HepG2 (cell line): ENCODE data around the gene NACAD. TPM values are rescaled to one million over a fixed set of nuclear protein-coding genes. Genes with fewer than 3 reads are reported as not detected.

Source experiments
- ATAC-seq: fragments of 200-7000 bp; cut with Tn5 transposase; 3 replicates; pipeline ENCODE4 v1.9.1; 2020; ENCODE audit warnings: mild to moderate bottlenecking, moderate library complexity
- BruUV-seq: library from RNA; stranded (reverse); fragments of 400-500 nt; replicated peaks from 2 replicates; lab custom pipeline; 2021; lab: Mats Ljungman, UMichigan
- CTCF ChIA-PET: fragments of 300-600 bp; formaldehyde crosslinking; extraction: SDS; loops from one replicate; lab custom pipeline; 2021; ENCODE audit warnings: low total read pairs, inconsistent platforms, low intra/inter-chr PET ratio; lab: Yijun Ruan, JAX
- POLR2A ChIA-PET: fragments of 350-600 bp; sonication (Branson Sonifier 250); formaldehyde crosslinking; loops from one replicate; lab custom pipeline; 2020; ENCODE audit warnings: antibody characterized with exemption, inconsistent platforms; lab: Yijun Ruan, JAX
- DNase-seq: peaks from one replicate; pipeline ENCODE4 v3.0.0-alpha.2; 2015; ENCODE audit warnings: low spot score
- FAIRE-seq: peaks from 3 replicates; lab custom pipeline; 2011; peaks lifted over from hg19 to GRCh38; lab: Jason Lieb, UNC
- H2AFZ ChIP-seq: one replicate; pipeline ENCODE4 v1.6.1; 2011; ENCODE audit warnings: low read length, inconsistent platforms
- H3K27ac ChIP-seq: fragments of 300-600 bp; 3 replicates; pipeline ENCODE4 v1.8.0; 2011; ENCODE audit warnings: mixed run types, mild to moderate bottlenecking, mixed read lengths, low read length, inconsistent platforms; ENCODE audit not compliant: insufficient read depth; ENCODE audit errors: extremely low read length
- H3K27me3 ChIP-seq, 2 experiments: fragments of 200-600 bp in 1 of 2; 2 replicates in 1 of 2; 3 replicates in 1 of 2; pipeline versions ENCODE4 v1.6.0 to v1.8.0; 2011; ENCODE audit warnings: low read length in 2 of 2, mild to moderate bottlenecking in 2 of 2, moderate library complexity in 2 of 2, inconsistent platforms in 1 of 2; ENCODE audit not compliant: insufficient read depth in 2 of 2, control insufficient read depth in 1 of 2
- H3K36me3 ChIP-seq, 2 experiments: fragments of 200-600 bp in 1 of 2; replicated peaks in 1 of 2; 2 replicates in 1 of 2; 3 replicates in 1 of 2; pipeline versions ENCODE4 v1.5.1 to v1.8.0; 2011; ENCODE audit warnings: low read length in 2 of 2, inconsistent platforms in 1 of 2; ENCODE audit not compliant: insufficient read depth in 2 of 2, control insufficient read depth in 1 of 2
- H3K4me1 ChIP-seq: 2 replicates; pipeline ENCODE4 v1.5.1; 2012; ENCODE audit warnings: low read length, inconsistent platforms; ENCODE audit not compliant: insufficient read depth
- H3K4me2 ChIP-seq: 2 replicates; pipeline ENCODE4 v1.6.0; 2011; ENCODE audit warnings: low read depth, low read length, inconsistent platforms
- H3K4me3 ChIP-seq, 3 experiments: fragments of 200-600 bp in 1 of 3; sonication (generic), shearing (Covaris generic) in 1 of 3; replicated peaks in 1 of 3; 2 replicates each; pipeline ENCODE4 v1.5.1; 2011 to 2016; ENCODE audit warnings: low read length in 3 of 3, inconsistent platforms in 2 of 3, low read depth in 2 of 3, mild to moderate bottlenecking in 2 of 3, control low read depth in 1 of 3, mixed read lengths in 1 of 3; ENCODE audit not compliant: insufficient read depth in 1 of 3
- H3K79me2 ChIP-seq: one replicate; pipeline ENCODE4 v1.6.1; 2011; ENCODE audit warnings: low read length, inconsistent platforms; ENCODE audit not compliant: insufficient read depth
- H3K9ac ChIP-seq: 2 replicates; pipeline ENCODE4 v1.6.0; 2011; ENCODE audit warnings: mild to moderate bottlenecking, low read depth, low read length, inconsistent platforms; ENCODE audit not compliant: insufficient read depth
- H3K9me3 ChIP-seq: 2 replicates; pipeline ENCODE4 v1.5.1; 2012; ENCODE audit warnings: mild to moderate bottlenecking, low read length
- H4K20me1 ChIP-seq: 2 replicates; pipeline ENCODE4 v1.6.0; 2011; ENCODE audit warnings: inconsistent platforms, mild to moderate bottlenecking, low read length, moderate library complexity; ENCODE audit not compliant: insufficient read depth
- ARNT ChIP-seq: fragments of 450-650 bp; IDR thresholded peaks from 2 replicates; pipeline ENCODE4 v1.6.1; 2017
- GABPA ChIP-seq, 2 experiments: IDR thresholded peaks; 2 replicates each; pipeline ENCODE4 v1.6.1; 2011 to 2016; ENCODE audit warnings: low read depth in 2 of 2, low read length in 1 of 2, missing biosample characterization in 1 of 2, missing genetic modification characterization in 1 of 2
- GLI4 ChIP-seq: sonication (generic); formaldehyde crosslinking; IDR thresholded peaks from 2 replicates; pipeline ENCODE4 v1.5.1; 2020; ENCODE audit warnings: missing genetic modification reagents, mild to moderate bottlenecking, moderate library complexity, borderline replicate concordance
- POLR2AphosphoS2 ChIP-seq: IDR thresholded peaks from 2 replicates; pipeline ENCODE4 v1.6.1; 2011; ENCODE audit warnings: low read depth, low read length, improper control_type of control experiment
- POLR2G ChIP-seq: fragments of 200-400 bp; formaldehyde crosslinking; IDR thresholded peaks from 2 replicates; pipeline ENCODE4 v1.6.1; 2018; ENCODE audit warnings: mild to moderate bottlenecking, low read depth, low read length, moderate library complexity
- RAD51 ChIP-seq: fragments of 450-650 bp; IDR thresholded peaks from 2 replicates; pipeline ENCODE4 v1.6.1; 2016; ENCODE audit warnings: borderline replicate concordance
- SATB2 ChIP-seq: sonication (generic); formaldehyde crosslinking; IDR thresholded peaks from 2 replicates; pipeline ENCODE4 v1.5.0; 2020; ENCODE audit warnings: missing genetic modification reagents
- SP5 ChIP-seq: IDR thresholded peaks from 2 replicates; pipeline ENCODE4 v1.6.1; 2016; ENCODE audit warnings: low read depth, borderline replicate concordance
- TRIM24 ChIP-seq: sonication (generic); formaldehyde crosslinking; IDR thresholded peaks from 2 replicates; pipeline ENCODE4 v1.8.0; 2022; ENCODE audit warnings: mild to moderate bottlenecking, missing genetic modification reagents
- ZBTB3 ChIP-seq: sonication (generic); formaldehyde crosslinking; IDR thresholded peaks from 2 replicates; pipeline ENCODE4 v1.4.0; 2020; ENCODE audit warnings: low read depth, mild to moderate bottlenecking, moderate library complexity, missing genetic modification reagents, borderline replicate concordance
- ZFP41 ChIP-seq: sonication (generic); formaldehyde crosslinking; IDR thresholded peaks from 2 replicates; pipeline ENCODE4 v1.4.0; 2020; ENCODE audit warnings: mild to moderate bottlenecking, missing genetic modification reagents, borderline replicate concordance
- ZNF354B ChIP-seq: sonication (generic); formaldehyde crosslinking; IDR thresholded peaks from 2 replicates; pipeline ENCODE4 v1.8.0; 2022; ENCODE audit warnings: mild to moderate bottlenecking, missing genetic modification reagents
- ZNF431 ChIP-seq: sonication (generic); formaldehyde crosslinking; IDR thresholded peaks from 2 replicates; pipeline ENCODE4 v1.9.0; 2022; ENCODE audit warnings: missing genetic modification reagents, low read depth, mild to moderate bottlenecking, borderline replicate concordance
- ZNF547 ChIP-seq: sonication (generic); formaldehyde crosslinking; IDR thresholded peaks from 2 replicates; pipeline ENCODE4 v1.5.1; 2020; ENCODE audit warnings: mild to moderate bottlenecking, missing genetic modification reagents
- WGBS: methylation state at CpG from one replicate; pipeline ENCODE4 v1.1.6; 2017; ENCODE audit warnings: low lambda C conversion rate; 5-methylcytosine and 5-hydroxymethylcytosine counted together
- in situ Hi-C: cut with HindIII; loops from 2 replicates; pipeline ENCODE4 v1.10.0; 2017; ENCODE audit warnings: low pct_unique_long_range_greater_than_20kb; ENCODE audit not compliant: extremely low pct_ligation_motif_present
- intact Hi-C: fragments of 100-400 bp; cut with micrococcal nuclease; formaldehyde crosslinking; loops from one replicate; pipeline ENCODE4 v1.10.0; 2022; ENCODE audit not compliant: unreplicated experiment
- polyA plus RNA-seq, 8 experiments: library from polyadenylated mRNA; depleted of rRNA in 3 of 8; stranded (reverse) in 7 of 8; unstranded in 1 of 8; fragments of >200 nt; fragmentation: Illumina TruSeq in 4 of 8; extraction: Trizol in 4 of 8; gene quantifications; 2 replicates each; pipeline versions ENCODE4 v1.2.1 to v1.2.3, GENCODE V29; 2011 to 2016; ENCODE audit warnings: low read depth in 4 of 8, missing spikeins in 1 of 8, mixed read lengths in 1 of 8; ENCODE audit not compliant: insufficient read depth in 1 of 8
- total RNA-seq, 5 experiments: library from RNA; depleted of rRNA; stranded (reverse); fragments of >200 nt; fragmentation: Illumina TruSeq; extraction: Trizol; gene quantifications; 2 replicates each; pipeline ENCODE4 v1.2.3, GENCODE V29; 2016; ENCODE audit warnings: low read depth in 1 of 5
- TF ChIP-seq, protein P1 (sequence below): sonication (generic); formaldehyde crosslinking; IDR thresholded peaks from 2 replicates; pipeline ENCODE4 v1.4.0; 2020; ENCODE audit warnings: low read depth, mild to moderate bottlenecking, missing genetic modification reagents
- TF ChIP-seq, protein P2 (sequence below): IDR thresholded peaks from 2 replicates; pipeline ENCODE4 v1.6.1; 2016
- TF ChIP-seq, protein P3 (sequence below): sonication (generic); formaldehyde crosslinking; IDR thresholded peaks from 2 replicates; pipeline ENCODE4 v1.5.1; 2020; ENCODE audit warnings: missing genetic modification reagents, mild to moderate bottlenecking, borderline replicate concordance
- TF ChIP-seq, protein P4 (sequence below): sonication (generic); formaldehyde crosslinking; IDR thresholded peaks from 2 replicates; pipeline ENCODE4 v1.8.0; 2022; ENCODE audit warnings: mild to moderate bottlenecking, missing genetic modification reagents, moderate library complexity

NACAD gene
- total and polyA plus RNA-seq, 2 of the 13 experiments (the other 11 are each of a cell fraction or from before 2014, with no cell fraction given): 0.04 TPM; not detected in 1

DNA sequence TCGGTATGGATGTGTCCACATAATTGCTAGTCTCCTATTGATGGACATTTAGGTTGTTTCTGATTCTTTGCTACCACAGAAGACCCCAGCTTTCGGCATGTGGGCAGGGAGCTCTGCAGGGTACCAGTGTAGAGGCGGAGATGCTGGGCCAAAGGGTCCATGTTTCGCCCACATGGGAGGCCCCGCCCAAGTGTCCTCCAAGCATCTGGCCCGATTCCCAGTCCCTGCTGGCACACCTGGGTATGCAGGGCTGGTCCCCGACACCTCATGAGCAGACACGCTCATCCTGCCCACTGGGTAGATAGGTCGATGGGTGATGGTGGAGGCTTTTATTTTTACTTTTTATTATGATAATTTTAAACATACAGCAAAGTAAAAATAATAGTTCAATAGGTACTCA is 42.1 kb upstream of the NACAD start (continued):
- TF ChIP-seq ZNF547 (no peak), POLR2AphosphoS2 (no peak)

DNA sequence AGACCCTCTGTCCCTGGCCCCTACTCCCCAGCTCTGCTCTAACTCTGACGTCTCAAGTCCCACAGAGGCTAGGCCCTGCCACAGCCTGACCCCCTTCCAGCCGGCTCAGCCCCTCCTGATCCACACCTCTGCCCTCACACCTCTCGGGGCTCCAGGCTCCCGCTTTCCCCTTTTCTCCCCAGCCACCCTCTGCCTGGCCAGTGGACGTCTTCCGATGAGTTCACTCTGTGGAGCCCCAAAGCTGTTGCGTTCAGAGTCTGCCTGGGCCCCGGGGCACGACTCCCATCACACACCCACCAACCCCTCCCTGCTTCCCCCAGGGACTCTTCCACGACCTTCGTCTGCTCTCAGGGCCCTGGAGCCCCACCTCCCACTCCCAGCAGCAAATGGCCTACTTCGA is 41.1 kb upstream of the NACAD start:
- Histone ChIP-seq H3K4me1 (0 out of 2 replicates have a peak, but pooled peaks cover 4% of the 10 kb centered on the region), H3K27me3 (peaks cover 7 to 46% of the 10 kb centered on the region in 2 experiments; a peak in 4 of 5 replicates), H3K9ac (no peak overlapping the region)
- CTCF ChIA-PET: no interaction called here
- 45% methylated on average over 9 of the region's 12 CpGs for WGBS
- TF ChIP-seq ZFP41 (CRISPR knock-in tag) (no peak), TRIM24 (no peak), GABPA (IDR thresholded peaks at IDR 0.05; ENCODE audit: low read depth, low read length) (no peak), GABPA (CRISPR knock-in tag; IDR thresholded peaks at IDR 0.05; ENCODE audit: low read depth) (no peak), GLI4 (CRISPR knock-in tag) (no peak), SP5 (CRISPR knock-in tag) (no peak), POLR2AphosphoS2 (no peak), ZNF431 (CRISPR knock-in tag) (no peak), ARNT (no peak), ZBTB3 (no peak), SATB2 (CRISPR knock-in tag) (no peak), RAD51 (no peak), POLR2G (no peak), ZNF354B (CRISPR knock-in tag) (no peak)
- TF ChIP-seq, protein P1, sequence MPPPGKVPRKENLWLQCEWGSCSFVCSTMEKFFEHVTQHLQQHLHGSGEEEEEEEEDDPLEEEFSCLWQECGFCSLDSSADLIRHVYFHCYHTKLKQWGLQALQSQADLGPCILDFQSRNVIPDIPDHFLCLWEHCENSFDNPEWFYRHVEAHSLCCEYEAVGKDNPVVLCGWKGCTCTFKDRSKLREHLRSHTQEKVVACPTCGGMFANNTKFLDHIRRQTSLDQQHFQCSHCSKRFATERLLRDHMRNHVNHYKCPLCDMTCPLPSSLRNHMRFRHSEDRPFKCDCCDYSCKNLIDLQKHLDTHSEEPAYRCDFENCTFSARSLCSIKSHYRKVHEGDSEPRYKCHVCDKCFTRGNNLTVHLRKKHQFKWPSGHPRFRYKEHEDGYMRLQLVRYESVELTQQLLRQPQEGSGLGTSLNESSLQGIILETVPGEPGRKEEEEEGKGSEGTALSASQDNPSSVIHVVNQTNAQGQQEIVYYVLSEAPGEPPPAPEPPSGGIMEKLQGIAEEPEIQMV (CRISPR knock-in tag): no peak
- TF ChIP-seq, protein P2, sequence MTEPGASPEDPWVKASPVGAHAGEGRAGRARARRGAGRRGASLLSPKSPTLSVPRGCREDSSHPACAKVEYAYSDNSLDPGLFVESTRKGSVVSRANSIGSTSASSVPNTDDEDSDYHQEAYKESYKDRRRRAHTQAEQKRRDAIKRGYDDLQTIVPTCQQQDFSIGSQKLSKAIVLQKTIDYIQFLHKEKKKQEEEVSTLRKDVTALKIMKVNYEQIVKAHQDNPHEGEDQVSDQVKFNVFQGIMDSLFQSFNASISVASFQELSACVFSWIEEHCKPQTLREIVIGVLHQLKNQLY: no peak
- TF ChIP-seq, protein P3, sequence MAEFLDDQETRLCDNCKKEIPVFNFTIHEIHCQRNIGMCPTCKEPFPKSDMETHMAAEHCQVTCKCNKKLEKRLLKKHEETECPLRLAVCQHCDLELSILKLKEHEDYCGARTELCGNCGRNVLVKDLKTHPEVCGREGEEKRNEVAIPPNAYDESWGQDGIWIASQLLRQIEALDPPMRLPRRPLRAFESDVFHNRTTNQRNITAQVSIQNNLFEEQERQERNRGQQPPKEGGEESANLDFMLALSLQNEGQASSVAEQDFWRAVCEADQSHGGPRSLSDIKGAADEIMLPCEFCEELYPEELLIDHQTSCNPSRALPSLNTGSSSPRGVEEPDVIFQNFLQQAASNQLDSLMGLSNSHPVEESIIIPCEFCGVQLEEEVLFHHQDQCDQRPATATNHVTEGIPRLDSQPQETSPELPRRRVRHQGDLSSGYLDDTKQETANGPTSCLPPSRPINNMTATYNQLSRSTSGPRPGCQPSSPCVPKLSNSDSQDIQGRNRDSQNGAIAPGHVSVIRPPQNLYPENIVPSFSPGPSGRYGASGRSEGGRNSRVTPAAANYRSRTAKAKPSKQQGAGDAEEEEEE: no peak
- TF ChIP-seq, protein P4, sequence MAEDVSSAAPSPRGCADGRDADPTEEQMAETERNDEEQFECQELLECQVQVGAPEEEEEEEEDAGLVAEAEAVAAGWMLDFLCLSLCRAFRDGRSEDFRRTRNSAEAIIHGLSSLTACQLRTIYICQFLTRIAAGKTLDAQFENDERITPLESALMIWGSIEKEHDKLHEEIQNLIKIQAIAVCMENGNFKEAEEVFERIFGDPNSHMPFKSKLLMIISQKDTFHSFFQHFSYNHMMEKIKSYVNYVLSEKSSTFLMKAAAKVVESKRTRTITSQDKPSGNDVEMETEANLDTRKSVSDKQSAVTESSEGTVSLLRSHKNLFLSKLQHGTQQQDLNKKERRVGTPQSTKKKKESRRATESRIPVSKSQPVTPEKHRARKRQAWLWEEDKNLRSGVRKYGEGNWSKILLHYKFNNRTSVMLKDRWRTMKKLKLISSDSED: no peak
- TF ChIP-seq, all 625 proteins: peak for 0
- no TSS peak for BruUV-seq
- Histone ChIP-seq H3K9me3 (no peaks in the 10 kb centered on the region), H3K36me3 (no peaks in the 10 kb centered on the region), H3K27ac (no peak overlapping the region), H3K79me2 (no peaks in the 10 kb centered on the region), H2AFZ (no peak overlapping the region), H3K4me3 (no peak overlapping the region), H4K20me1 (no peaks in the 10 kb centered on the region), H3K4me2 (no peak overlapping the region)
- DNase-seq: no peak
- POLR2A ChIA-PET: interaction anchor here (0.7 kb wide), 1 partner anchor 18 kb away, joined by 3 read pairs; the partner anchor contains the start of gene TBRG4
- FAIRE-seq: no peak
- no peak for ATAC-seq
- in situ Hi-C loops (loop anchor here (10.0 kb wide), 1 partner anchor 275 kb away; no protein-coding TSS in a partner anchor), intact Hi-C loops (no loop called here)
